Muscle layer of duodenum (tissue), 2 donors: Measurements from ENCODE around the gene ZNF202.

Experiments
- H3K27ac ChIP-seq: one replicate; pipeline ENCODE4 v1.7.0; 2013; ENCODE audit warnings: mild to moderate bottlenecking, low read length
- H3K27me3 ChIP-seq: one replicate; pipeline ENCODE4 v1.7.0; 2013; ENCODE audit warnings: low read depth, mild to moderate bottlenecking, control low read depth, low read length
- H3K36me3 ChIP-seq, 2 donors: one replicate each; pipeline ENCODE4 v1.7.0; 2013; ENCODE audit warnings: low read length in 2 of 2, control low read depth in 1 of 2, mild to moderate bottlenecking in 1 of 2; ENCODE audit not compliant: insufficient read depth in 2 of 2, control insufficient read depth in 1 of 2
- H3K4me1 ChIP-seq, 2 donors: one replicate each; pipeline ENCODE4 v1.7.0; 2013; ENCODE audit warnings: low read length in 2 of 2, mild to moderate bottlenecking in 2 of 2, control low read depth in 1 of 2, moderate library complexity in 1 of 2; ENCODE audit not compliant: insufficient read depth in 2 of 2, control insufficient read depth in 1 of 2
- H3K4me3 ChIP-seq, 2 donors: one replicate each; pipeline ENCODE4 v1.7.0; 2013; ENCODE audit warnings: low read length in 2 of 2, low read depth in 1 of 2, mild to moderate bottlenecking in 1 of 2
- H3K9me3 ChIP-seq, 2 donors: one replicate each; pipeline ENCODE4 v1.7.0; 2013; ENCODE audit warnings: low read length in 2 of 2, control low read depth in 1 of 2, mild to moderate bottlenecking in 1 of 2; ENCODE audit not compliant: control insufficient read depth in 1 of 2
- donor health status: healthy.

Gene ZNF202

DNA sequence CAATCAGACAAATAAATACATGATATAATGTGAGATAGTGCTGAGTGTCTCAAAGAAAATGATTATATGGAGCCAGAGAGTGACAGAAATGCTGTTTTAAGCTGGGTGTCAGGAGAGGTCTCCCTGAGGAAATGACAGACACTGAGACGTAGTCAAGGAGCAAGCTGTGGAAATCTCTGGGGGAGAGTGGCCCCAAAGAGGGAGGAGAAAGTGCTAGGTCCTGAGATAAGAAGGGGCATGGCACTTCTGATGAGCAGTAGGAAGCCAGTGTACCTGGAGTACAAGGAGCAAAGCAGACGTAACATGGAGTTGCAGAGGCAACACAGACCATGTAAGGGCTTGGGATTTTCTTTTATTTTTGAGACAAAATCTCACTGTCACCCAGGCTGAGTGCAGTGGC, 38.8 kb downstream of the ZNF202 start:
- Histone ChIP-seq H3K4me3 (no peak overlapping the region), H3K4me1 (no peaks in the 10 kb centered on the region), H3K27ac (no peak overlapping the region), H3K36me3 (no peaks in the 10 kb centered on the region), H3K27me3 (no peaks in the 10 kb centered on the region), H3K9me3 (no peaks in the 10 kb centered on the region)

GRCh38 chr11:123702139-123702538, 39.3 kb downstream of the ZNF202 start:
- H3K9me3 ChIP-seq, result no peaks in the 10 kb centered on the region
- H3K4me3 ChIP-seq, result no peak overlapping the region
- no peaks in the 10 kb centered on the region for H3K4me1 ChIP-seq
- H3K27ac ChIP-seq, result no peak overlapping the region
- H3K27me3 ChIP-seq, result no peaks in the 10 kb centered on the region
- H3K36me3 ChIP-seq, result no peaks in the 10 kb centered on the region

DNA sequence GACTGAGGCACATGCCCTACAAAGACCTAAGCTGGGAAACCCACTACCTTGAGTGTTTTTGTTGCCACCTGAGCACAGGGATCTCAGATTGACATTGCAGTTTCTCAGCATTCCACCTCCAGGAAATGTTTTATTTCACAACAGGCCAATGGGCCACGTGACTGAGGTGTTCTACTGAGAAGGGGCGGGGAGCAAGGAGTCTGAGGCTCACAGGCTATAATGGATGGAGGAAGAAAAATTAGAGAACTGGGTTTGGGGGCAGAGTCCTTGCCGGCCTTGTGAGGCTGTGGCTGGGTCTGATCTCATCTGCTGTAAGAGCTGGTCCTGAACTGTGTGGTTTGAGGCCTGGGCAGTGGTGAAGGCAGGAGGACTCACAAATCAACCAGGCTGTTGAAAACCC, 40.7 kb downstream of the ZNF202 start:
- no peak overlapping the region for H3K4me3 ChIP-seq
- H3K27ac ChIP-seq, result no peak overlapping the region
- no peaks in the 10 kb centered on the region for H3K27me3 ChIP-seq
- no peaks in the 10 kb centered on the region for H3K36me3 ChIP-seq
- H3K9me3 ChIP-seq, result no peaks in the 10 kb centered on the region
- H3K4me1 ChIP-seq, result no peaks in the 10 kb centered on the region

DNA sequence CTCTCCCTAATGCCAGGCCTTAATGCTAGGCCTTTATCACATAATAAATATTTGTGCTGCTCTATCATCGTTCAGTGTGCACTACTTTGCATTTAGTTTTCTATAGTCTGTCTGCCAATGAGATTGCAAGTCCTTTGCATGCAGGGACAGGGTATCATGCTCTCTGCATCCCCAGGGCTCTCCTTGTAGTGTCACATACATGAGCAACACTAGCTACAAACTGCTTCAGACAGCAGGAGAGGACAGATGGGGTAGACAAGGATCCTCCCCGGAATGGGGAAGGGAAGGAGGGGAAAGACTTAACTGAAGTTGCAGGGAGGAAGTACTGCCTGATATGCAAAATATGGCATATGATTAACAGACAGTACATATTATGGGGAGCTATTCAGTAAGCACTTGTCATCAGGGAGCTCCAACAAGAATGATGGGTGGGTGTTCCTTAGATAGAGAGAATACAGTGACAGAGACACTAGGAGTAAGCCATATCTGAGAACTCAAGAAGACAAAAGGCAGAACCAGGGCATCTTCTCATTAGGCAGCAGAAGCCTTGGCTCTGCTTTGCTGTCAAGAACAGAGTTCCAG, 42.8 kb downstream of the ZNF202 start:
- Histone ChIP-seq H3K27ac (no peak overlapping the region), H3K9me3 (no peaks in the 10 kb centered on the region), H3K36me3 (no peaks in the 10 kb centered on the region), H3K4me3 (no peak overlapping the region), H3K4me1 (no peaks in the 10 kb centered on the region), H3K27me3 (no peaks in the 10 kb centered on the region)

GRCh38 chr11:123696183-123696582, 45.3 kb downstream of the ZNF202 start:
- Histone ChIP-seq H3K27ac (no peak overlapping the region), H3K36me3 (no peaks in the 10 kb centered on the region), H3K4me1 (no peaks in the 10 kb centered on the region)

GRCh38 chr11:123695231-123695630, 46.2 kb downstream of the ZNF202 start:
- Histone ChIP-seq H3K4me3 (no peak overlapping the region), H3K4me1 (no peaks in the 10 kb centered on the region), H3K27ac (no peak overlapping the region), H3K9me3 (no peaks in the 10 kb centered on the region), H3K36me3 (no peaks in the 10 kb centered on the region), H3K27me3 (no peaks in the 10 kb centered on the region)

More at GRCh38 chr11:123696183-123696582, 45.3 kb downstream of the ZNF202 start:
- Histone ChIP-seq H3K4me3 (no peak overlapping the region), H3K27me3 (no peaks in the 10 kb centered on the region), H3K9me3 (no peaks in the 10 kb centered on the region)

DNA sequence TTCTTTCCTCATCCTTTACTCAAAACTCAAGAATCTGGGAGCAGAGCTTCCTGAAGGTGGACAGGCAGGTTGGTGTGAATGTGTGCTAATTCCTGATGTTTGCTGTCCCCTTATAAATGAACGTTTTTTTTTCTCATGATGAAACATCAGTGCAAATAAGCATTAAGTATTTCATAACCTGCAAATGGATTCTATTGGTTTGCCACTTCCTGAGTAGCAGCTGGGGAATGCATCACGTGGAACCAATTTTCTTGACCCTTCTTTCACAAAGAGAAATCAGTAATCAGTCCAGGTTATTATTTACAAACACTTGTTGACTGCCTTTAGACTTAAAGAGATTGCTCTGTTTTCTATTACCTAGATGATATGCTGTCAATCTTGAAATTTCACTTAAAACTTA, 46.9 kb downstream of the ZNF202 start:
- no peaks in the 10 kb centered on the region for H3K36me3 ChIP-seq
- no peak overlapping the region for H3K4me3 ChIP-seq
- H3K27ac ChIP-seq, result no peak overlapping the region
- H3K4me1 ChIP-seq, result no peaks in the 10 kb centered on the region
- H3K9me3 ChIP-seq, result no peaks in the 10 kb centered on the region
- peaks cover 4% of the 10 kb centered on the region for H3K27me3 ChIP-seq

GRCh38 chr11:123692961-123693360, 48.5 kb downstream of the ZNF202 start:
- H3K4me3 ChIP-seq, result no peak overlapping the region
- H3K4me1 ChIP-seq, result no peaks in the 10 kb centered on the region
- no peaks in the 10 kb centered on the region for H3K9me3 ChIP-seq
- peaks cover 4% of the 10 kb centered on the region for H3K27me3 ChIP-seq
- H3K36me3 ChIP-seq, result no peaks in the 10 kb centered on the region
- no peak overlapping the region for H3K27ac ChIP-seq

- Histone ChIP-seq H3K4me3 (no peak overlapping the region), H3K27me3 (peaks cover 4% of the 10 kb centered on the region), H3K9me3 (no peaks in the 10 kb centered on the region), H3K36me3 (no peaks in the 10 kb centered on the region), H3K4me1 (no peaks in the 10 kb centered on the region), H3K27ac (no peak overlapping the region)
Observed at GRCh38 chr11:123690485-123690884, 51.0 kb downstream of the ZNF202 start.

DNA sequence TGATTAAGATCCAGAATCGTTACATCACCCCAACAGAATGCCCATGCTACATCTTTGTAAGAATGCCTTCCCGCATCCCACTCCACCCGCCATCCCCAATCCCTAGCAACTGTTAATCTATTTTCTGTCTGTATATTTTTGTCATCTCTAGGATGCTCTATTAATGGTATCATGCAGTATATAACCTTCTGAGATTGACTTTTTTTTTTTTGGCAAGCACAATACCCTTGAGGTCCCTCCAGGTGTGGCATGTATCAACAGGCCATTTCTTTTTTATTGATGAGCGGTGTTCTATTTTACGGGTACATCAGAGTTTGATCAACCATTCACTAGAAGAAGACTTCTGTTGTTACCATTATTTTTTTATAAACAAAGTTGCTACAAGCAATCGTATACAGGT, 56.9 kb downstream of the ZNF202 start:
- H3K4me1 ChIP-seq, result no peaks in the 10 kb centered on the region
- H3K9me3 ChIP-seq, result no peaks in the 10 kb centered on the region
- H3K4me3 ChIP-seq, result no peak overlapping the region
- no peak overlapping the region for H3K27ac ChIP-seq
- H3K27me3 ChIP-seq, result no peaks in the 10 kb centered on the region
- H3K36me3 ChIP-seq, result no peaks in the 10 kb centered on the region

GRCh38 chr11:123683428-123684170, 57.9 kb downstream of the ZNF202 start:
- no peaks in the 10 kb centered on the region for H3K27me3 ChIP-seq
- no peaks in the 10 kb centered on the region for H3K36me3 ChIP-seq
- no peaks in the 10 kb centered on the region for H3K4me1 ChIP-seq
- H3K4me3 ChIP-seq, result no peak overlapping the region
- no peaks in the 10 kb centered on the region for H3K9me3 ChIP-seq
- no peak overlapping the region for H3K27ac ChIP-seq
